AG10803 (cell line): ENCODE results near the gene SELENOP.
"Not testable (repeated sequence)": the region's sequence is repeated elsewhere in the genome, so short reads cannot be mapped to it uniquely, and the experiment has no call there.

Experiments used
- DNase-seq: peaks from one replicate; pipeline ENCODE4 v3.0.0; 2010; ENCODE audit warnings: low read depth
- H3K4me3 ChIP-seq: 2 replicates; pipeline ENCODE4 v1.5.1; 2011; ENCODE audit warnings: mild to moderate bottlenecking, low read length, control low read depth
- CTCF ChIP-seq: conservative IDR thresholded peaks from 2 replicates; pipeline ENCODE4 v1.5.1; 2011; ENCODE audit warnings: mild to moderate bottlenecking, low read length, control low read depth, inconsistent platforms

SELENOP gene

GRCh38 chr5:42826757-42827515 lies 15.2 kb upstream of the SELENOP start:
- H3K4me3 ChIP-seq: no peak overlapping the region
- no peak for DNase-seq
- no peak for TF ChIP-seq CTCF

- TF ChIP-seq CTCF: no peak
- no peak overlapping the region for H3K4me3 ChIP-seq
- no peak for DNase-seq
Observed at GRCh38 chr5:42825422-42826148, 13.9 kb upstream of the SELENOP start.

GRCh38 chr5:42824347-42824976 lies 12.8 kb upstream of the SELENOP start:
- no peak for TF ChIP-seq CTCF
- no peak overlapping the region for H3K4me3 ChIP-seq
- DNase-seq: no peak

- no peak for TF ChIP-seq CTCF
- no peak overlapping the region for H3K4me3 ChIP-seq
- DNase-seq: no peak
Observed at GRCh38 chr5:42822548-42822947, 10.9 kb upstream of the SELENOP start.

GRCh38 chr5:42819745-42820144 lies 8.1 kb upstream of the SELENOP start:
- DNase-seq: no peak
- TF ChIP-seq CTCF: no peak
- no peak overlapping the region for H3K4me3 ChIP-seq

- not testable (repeated sequence) for DNase-seq, H3K4me3 ChIP-seq
Observed at GRCh38 chr5:42816546-42816945, 4.9 kb upstream of the SELENOP start.

- H3K4me3 ChIP-seq: no peak overlapping the region
- no peak for DNase-seq
- no peak for TF ChIP-seq CTCF
Observed at GRCh38 chr5:42813533-42813932, 1.8 kb upstream of the SELENOP start.
